Metanephros (tissue), 1 donor: ENCODE measurements around the gene HK1. TPM values are rescaled to one million over a fixed set of nuclear protein-coding genes. Genes with fewer than 3 reads are reported as not detected.

Experiments
- total RNA-seq: library from RNA; depleted of rRNA; stranded (reverse); fragments of >200 nt; gene quantifications from one replicate; pipeline ENCODE4 v1.2.3, GENCODE V29; 2014

The HK1 gene
- 58.3 TPM for total RNA-seq

DNA sequence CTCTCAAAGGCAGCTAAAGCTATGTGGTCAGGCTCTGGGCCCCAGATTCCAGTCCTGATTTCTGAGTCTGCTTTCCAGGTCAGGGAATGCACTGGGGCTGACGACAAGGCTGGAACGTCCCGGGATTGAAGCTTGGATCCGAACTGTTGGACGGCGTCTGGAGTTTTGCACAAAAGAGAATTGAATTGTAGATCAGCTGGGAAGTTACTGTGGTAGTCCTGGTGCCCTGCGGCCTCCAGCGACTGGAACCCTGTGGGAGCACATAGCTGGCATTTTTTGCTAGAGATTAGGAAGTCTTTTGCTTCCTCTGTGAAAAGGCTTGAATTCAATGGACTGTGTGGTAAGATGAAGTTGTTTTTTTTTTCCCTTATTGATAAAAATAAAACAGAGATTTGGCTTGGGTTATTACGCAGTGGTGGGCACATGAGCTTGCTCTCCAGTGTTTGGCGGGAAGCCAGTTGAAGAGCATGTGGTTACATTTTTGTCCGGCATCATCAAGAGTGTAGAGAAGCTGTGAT is at the start of gene HK1:
TSS of gene HK1 (plus strand) at position 51 of the 518 bp plus-strand sequence.

DNA sequence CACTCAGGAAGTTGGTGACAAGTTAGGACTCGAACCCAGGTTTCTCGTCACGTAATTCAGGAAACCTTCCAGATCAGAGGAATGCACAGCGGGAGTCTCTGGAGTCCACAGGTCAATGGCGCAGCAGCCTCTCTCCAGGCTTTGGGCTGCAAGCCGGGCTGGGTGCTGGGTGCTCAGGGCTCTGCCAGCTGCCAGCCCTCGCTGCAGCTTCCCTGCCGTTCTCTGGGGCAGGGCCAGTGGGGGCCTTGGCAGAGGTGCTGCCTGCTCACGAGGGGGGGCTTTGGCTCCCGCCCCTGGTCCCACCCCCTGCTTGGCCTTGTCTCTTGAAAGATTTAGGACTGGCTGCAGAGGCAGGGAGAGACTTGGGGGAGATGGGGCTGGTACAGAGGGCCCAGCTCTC is 138.4 kb downstream of the HK1 start, which contains the start of gene TACR2:
TSS of gene TACR2 (minus strand) at position 224 of the 400 bp plus-strand sequence. CDS start 595 bp downstream, outside the sequence.

DNA sequence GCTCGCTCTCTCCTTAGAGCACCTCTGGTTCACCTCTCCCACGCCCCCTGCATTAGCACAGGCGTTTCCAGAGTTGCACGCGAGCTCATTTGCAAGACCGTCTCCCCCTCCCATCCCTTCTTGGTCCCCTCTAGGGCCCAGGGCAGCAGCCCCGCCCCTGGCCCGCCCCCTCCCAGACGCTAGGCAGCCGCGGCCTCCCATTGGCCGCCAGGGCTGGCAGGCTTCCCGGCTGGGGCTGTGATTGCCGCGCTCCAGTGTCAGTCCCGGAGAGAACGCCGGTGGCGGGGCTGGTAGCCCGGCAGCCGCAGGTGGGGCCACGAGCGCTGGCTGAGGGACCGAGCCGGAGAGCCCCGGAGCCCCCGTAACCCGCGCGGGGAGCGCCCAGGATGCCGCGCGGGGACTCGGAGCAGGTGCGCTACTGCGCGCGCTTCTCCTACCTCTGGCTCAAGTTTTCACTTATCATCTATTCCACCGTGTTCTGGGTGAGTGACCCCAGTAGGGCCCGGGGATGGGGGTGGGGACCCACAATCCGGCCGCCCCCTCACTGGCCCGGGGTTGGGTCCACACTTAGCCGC is 173.0 kb downstream of the HK1 start, which contains the start of gene TSPAN15:
TSS of gene TSPAN15 (plus strand) at position 257 of the 575 bp plus-strand sequence. CDS start at position 387, 130 bp downstream.

Other genes with a start within 250 kb of the HK1 start
- 93.9 TPM for gene SRGN, start 190.4 kb upstream of the HK1 start, total RNA-seq
- gene VPS26A, start 154.3 kb upstream of the HK1 start, total RNA-seq, result 36.6 TPM
- gene SUPV3L1, start 98.3 kb upstream of the HK1 start, total RNA-seq, result 27.9 TPM
- gene HKDC1, start 58.2 kb upstream of the HK1 start, total RNA-seq, result 9.2 TPM
- gene TACR2, start 138.4 kb downstream of the HK1 start, total RNA-seq, result not detected
- gene TSPAN15, start 173.0 kb downstream of the HK1 start, total RNA-seq, result 52.1 TPM